Adrenal gland (tissue), 19 donors: ENCODE measurements around the gene FRMPD3. TPM values are rescaled to one million over a fixed set of nuclear protein-coding genes. Genes with fewer than 3 reads are reported as not detected.
A peak's percentile ranks its signal among the peaks of the same experiment; 100 is the strongest.

ENCODE experiments used
- DNase-seq, 7 donors: peaks; one replicate each; pipeline ENCODE4 v3.0.0-alpha.2; 2019 to 2020
- H3K27ac ChIP-seq, 5 donors: fragments of 200-600 bp; sonication (generic) in 4 of 5; 1 replicate in 3 of 5; 2 replicates in 2 of 5; pipeline versions ENCODE4 v1.5.1 to v1.8.0; 2016 to 2020; ENCODE audit warnings: mild to moderate bottlenecking in 1 of 5
- H3K27me3 ChIP-seq: fragments of 200-600 bp; 2 replicates; pipeline ENCODE4 v1.8.0; 2021
- H3K36me3 ChIP-seq, 2 donors: fragments of 200-600 bp; replicated peaks in 1 of 2; 1 replicate in 1 of 2; 2 replicates in 1 of 2; pipeline versions ENCODE4 v1.5.1 to v1.8.0; 2018 to 2022
- H3K4me1 ChIP-seq, 2 donors: fragments of 200-600 bp; replicated peaks in 1 of 2; 1 replicate in 1 of 2; 2 replicates in 1 of 2; pipeline versions ENCODE4 v1.5.1 to v1.8.0; 2018 to 2021
- H3K4me3 ChIP-seq, 4 donors: fragments of 200-600 bp; sonication (generic) in 3 of 4; one replicate each; pipeline ENCODE4 v1.5.1; 2016 to 2018
- H3K9me3 ChIP-seq, 3 donors: fragments of 200-600 bp; sonication (generic) in 1 of 3; replicated peaks in 1 of 3; 1 replicate in 2 of 3; 2 replicates in 1 of 3; pipeline versions ENCODE4 v1.5.1 to v1.8.0; 2016 to 2021
- POLR2A ChIP-seq, 2 donors: fragments of 450-650 bp; IDR thresholded peaks; one replicate each; pipeline ENCODE4 v1.6.1; 2017; ENCODE audit warnings: antibody characterized with exemption in 2 of 2, mild to moderate bottlenecking in 2 of 2, moderate library complexity in 1 of 2
- WGBS, 4 donors: extraction: QIAGEN DNeasy Blood & Tissue Kit in 2 of 4; methylation state at CpG; one replicate each; pipeline versions ENCODE4 v1.1.5 to v1.1.7; 2013 to 2017; 5-methylcytosine and 5-hydroxymethylcytosine counted together
- intact Hi-C, 2 donors: fragments of 100-400 bp; cut with DNase I; formaldehyde crosslinking; loops; one replicate each; pipeline versions ENCODE4 v1.14.1 to v1.15.0; 2022 to 2023
- long read RNA-seq, 10 donors: library from polyadenylated mRNA in 3 of 10; unstranded in 2 of 10; stranded (forward) in 1 of 10; transcript quantifications; one replicate each; pipeline ENCODE4 v2.0.0 and lab custom pipeline, GENCODE V29; 2021 to 2026
- polyA plus RNA-seq, 3 donors: library from polyadenylated mRNA; stranded (reverse); fragments of 200-250 nt in 2 of 3; fragments of 350-450 nt in 1 of 3; fragmentation: Illumina TruSeq in 1 of 3; extraction: RNeasy Lipid Tissue Mini Kit (QIAGEN cat#74804) in 1 of 3; gene quantifications; one replicate each; pipeline ENCODE4 v1.2.3, GENCODE V29; 2013 to 2014
- total RNA-seq, 9 donors: library from RNA; depleted of rRNA in 4 of 9; stranded (reverse); fragments of >200 nt in 4 of 9; fragments of 120-200 nt in 1 of 9; fragmentation: NEBNext Ultra II Directional in 1 of 9; extraction: Animal tissue kit (Norgen Biotek cat#: 25700) in 1 of 9; gene quantifications; one replicate each; pipeline versions ENCODE4 v1.1.0 to v1.2.4, GENCODE V29; 2013 to 2023
- TF ChIP-seq, protein P1 (sequence below), 6 experiments: fragments of 450-650 bp in 4 of 6; fragments of 200-600 bp in 2 of 6; sonication (generic) in 1 of 6; IDR thresholded peaks; 1 replicate in 5 of 6; 2 replicates in 1 of 6; pipeline versions ENCODE4 v1.5.1 to v1.8.0; 2016 to 2021; ENCODE audit warnings: antibody characterized with exemption in 6 of 6, mild to moderate bottlenecking in 2 of 6, moderate library complexity in 1 of 6
- donor health status: healthy with polysubstance abuse.
- donor health status: Bipolar disorder and iron deficiency.
- donor health status: DM: yes; HTN: yes; CAD: no.
- donor health status: DM: no; HTN: no; CAD: no.
- donor health status: DM: no; HTN: no; CAD: no.
- donor health status: DM: yes; HTN: yes; CAD: no.

Gene FRMPD3
- total RNA-seq, result under 1 TPM in 5 of 9 donors, not detected in 4; 0.03 to 0.69 (median 0.28) TPM
- under 1 TPM; 0.10 to 0.31 (median 0.16) TPM for polyA plus RNA-seq
- long read RNA-seq, donor 1, result 0 reads
- long read RNA-seq, donor 2, result 0 reads
- long read RNA-seq, donor 3, result 0 reads
- long read RNA-seq, donor 4, result 0 reads
- long read RNA-seq, donor 5, result 0 reads
- long read RNA-seq, donor 6, result 0 reads
- long read RNA-seq, donor 7, result 0 reads
- long read RNA-seq, donor 8, result 0 reads
- long read RNA-seq, donor 9, result 0 reads
- long read RNA-seq, donor 10, result 0 reads

DNA sequence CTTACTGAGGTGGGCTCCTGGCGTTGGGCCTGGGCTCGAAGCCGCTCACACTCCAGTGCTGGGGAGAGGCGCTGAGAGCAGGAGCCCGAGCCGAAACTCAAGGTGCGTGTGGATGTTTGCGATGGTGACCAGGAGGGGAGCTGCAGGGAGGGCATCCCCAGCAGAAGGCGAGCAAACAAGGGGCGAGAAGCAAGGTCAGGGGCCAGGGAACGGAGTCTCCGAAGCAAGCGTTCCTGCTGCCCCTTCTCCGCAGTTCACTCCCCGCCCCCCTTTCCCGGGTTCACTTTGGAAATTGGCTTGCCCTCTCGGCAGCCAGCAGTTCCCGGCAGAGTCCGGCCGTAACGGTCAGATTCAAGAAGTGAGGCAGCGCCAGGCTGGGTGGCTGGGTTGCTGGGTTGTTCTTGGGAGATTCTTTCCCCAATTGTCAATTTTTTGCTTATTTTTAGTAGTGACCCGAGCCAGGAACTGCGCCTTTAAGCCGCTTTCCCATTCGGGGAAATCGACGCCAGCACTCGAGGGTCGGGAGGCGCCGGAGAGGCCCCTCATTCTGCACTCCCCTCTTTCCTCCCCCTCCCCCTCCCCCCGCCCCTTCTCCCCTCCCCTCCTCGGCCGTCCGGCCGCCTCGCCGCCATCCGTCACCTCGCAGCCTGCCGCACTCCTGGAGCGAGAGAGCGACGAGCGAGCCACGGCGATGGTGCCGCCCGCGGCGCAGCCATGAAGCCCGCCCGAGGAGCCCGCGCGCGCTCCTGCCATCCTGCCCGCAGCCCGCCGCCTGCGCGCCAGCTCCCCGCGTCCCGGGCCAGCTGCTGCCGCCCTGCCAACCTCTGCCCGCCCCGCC lies at the start of gene FRMPD3:
Gene FRMPD3 (plus strand): TSS at position 655 of the 838 bp plus-strand sequence. CDS start 76,937 bp downstream, outside the sequence.
- intact Hi-C loops, result no loop called here
- Histone ChIP-seq H3K4me3 (peak within 1 kb of the TSS in 1 of 4 donors; percentile 41), H3K27me3 (peaks cover 64% of the 10 kb centered on the region), H3K9me3 (no peaks in the 10 kb centered on the region), H3K4me1 (no peaks in the 10 kb centered on the region), H3K36me3 (no peaks in the 10 kb centered on the region), H3K27ac (no peak within 1 kb of the TSS)
- 0 to 48% (median 13%) methylated on average over 1 to 67 of the region's 69 CpGs for WGBS, 4 donors
- peak in 2 of 7 donors; percentile 13 to 17 for DNase-seq
- TF ChIP-seq POLR2A (IDR thresholded peaks at IDR 0.05), result no peak
- TF ChIP-seq, protein P1, sequence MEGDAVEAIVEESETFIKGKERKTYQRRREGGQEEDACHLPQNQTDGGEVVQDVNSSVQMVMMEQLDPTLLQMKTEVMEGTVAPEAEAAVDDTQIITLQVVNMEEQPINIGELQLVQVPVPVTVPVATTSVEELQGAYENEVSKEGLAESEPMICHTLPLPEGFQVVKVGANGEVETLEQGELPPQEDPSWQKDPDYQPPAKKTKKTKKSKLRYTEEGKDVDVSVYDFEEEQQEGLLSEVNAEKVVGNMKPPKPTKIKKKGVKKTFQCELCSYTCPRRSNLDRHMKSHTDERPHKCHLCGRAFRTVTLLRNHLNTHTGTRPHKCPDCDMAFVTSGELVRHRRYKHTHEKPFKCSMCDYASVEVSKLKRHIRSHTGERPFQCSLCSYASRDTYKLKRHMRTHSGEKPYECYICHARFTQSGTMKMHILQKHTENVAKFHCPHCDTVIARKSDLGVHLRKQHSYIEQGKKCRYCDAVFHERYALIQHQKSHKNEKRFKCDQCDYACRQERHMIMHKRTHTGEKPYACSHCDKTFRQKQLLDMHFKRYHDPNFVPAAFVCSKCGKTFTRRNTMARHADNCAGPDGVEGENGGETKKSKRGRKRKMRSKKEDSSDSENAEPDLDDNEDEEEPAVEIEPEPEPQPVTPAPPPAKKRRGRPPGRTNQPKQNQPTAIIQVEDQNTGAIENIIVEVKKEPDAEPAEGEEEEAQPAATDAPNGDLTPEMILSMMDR (IDR thresholded peaks at IDR 0.05), result no peak

DNA sequence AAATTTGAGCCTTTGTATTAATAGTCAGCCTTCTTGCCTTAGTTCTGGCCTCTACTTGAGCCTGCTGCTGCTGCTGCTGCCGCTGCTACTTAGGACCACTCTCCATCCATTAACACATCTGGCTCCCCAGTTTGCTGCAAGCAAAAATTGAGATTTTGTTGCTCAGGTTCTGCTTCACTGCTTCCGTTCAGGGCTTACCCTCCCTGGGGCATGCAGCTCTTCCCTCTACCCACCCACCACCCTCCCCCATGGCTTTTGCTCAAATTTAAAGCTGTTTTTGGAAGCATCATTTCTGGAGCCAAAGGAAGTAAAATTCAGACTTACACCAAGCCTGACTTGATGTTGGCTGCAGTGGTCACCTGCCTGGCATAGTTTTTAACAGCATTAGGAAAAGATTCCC lies 28.9 kb upstream of the FRMPD3 start:
- H3K27me3 ChIP-seq, result peaks cover 35% of the 10 kb centered on the region
- 50 to 72% (median 60%) methylated on average over 2 of the region's 2 CpGs for WGBS, 4 donors
- no peak for DNase-seq
- H3K36me3 ChIP-seq, result no peaks in the 10 kb centered on the region
- no peak overlapping the region for H3K27ac ChIP-seq
- H3K4me3 ChIP-seq, result no peak overlapping the region
- TF ChIP-seq, protein P1 (IDR thresholded peaks at IDR 0.05), result no peak
- no peak for TF ChIP-seq POLR2A (IDR thresholded peaks at IDR 0.05)
- no peaks in the 10 kb centered on the region for H3K9me3 ChIP-seq
- intact Hi-C loops, result no loop called here
- H3K4me1 ChIP-seq, result no peaks in the 10 kb centered on the region

DNA sequence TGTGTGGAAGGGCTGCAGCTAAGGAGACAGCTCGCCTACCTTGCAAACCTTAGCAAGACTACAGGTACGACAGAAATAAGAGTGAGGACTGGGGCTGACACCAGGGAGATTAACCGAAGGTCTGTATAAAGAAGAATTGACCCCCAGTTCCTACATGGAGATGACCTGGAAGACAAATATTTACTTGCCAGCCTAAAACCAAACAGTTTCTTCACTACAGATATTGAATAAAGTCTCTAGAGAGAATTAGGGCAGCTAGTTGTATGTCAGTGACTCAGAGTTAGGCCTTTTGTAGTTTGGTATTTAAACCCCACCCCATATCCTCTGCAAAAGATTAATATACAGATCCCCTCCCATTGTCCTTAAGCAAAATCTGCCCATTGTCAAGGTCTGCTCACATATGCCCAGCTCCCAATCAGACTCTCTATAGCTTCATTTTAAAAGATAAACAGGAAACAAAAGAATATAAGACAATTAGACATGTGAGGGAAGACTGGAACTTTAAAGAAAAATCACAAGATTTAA lies 28.1 kb upstream of the FRMPD3 start:
- 59 to 72% (median 68%) methylated on average over 3 of the region's 3 CpGs for WGBS, 4 donors
- H3K9me3 ChIP-seq, result no peaks in the 10 kb centered on the region
- no peak overlapping the region for H3K4me3 ChIP-seq
- TF ChIP-seq, protein P1 (IDR thresholded peaks at IDR 0.05), result no peak
- no peak for TF ChIP-seq POLR2A (IDR thresholded peaks at IDR 0.05)
- no peaks in the 10 kb centered on the region for H3K36me3 ChIP-seq
- no peak for DNase-seq
- no peak overlapping the region for H3K27ac ChIP-seq
- H3K27me3 ChIP-seq, result peaks cover 32% of the 10 kb centered on the region
- no peaks in the 10 kb centered on the region for H3K4me1 ChIP-seq
- intact Hi-C loops, result no loop called here

DNA sequence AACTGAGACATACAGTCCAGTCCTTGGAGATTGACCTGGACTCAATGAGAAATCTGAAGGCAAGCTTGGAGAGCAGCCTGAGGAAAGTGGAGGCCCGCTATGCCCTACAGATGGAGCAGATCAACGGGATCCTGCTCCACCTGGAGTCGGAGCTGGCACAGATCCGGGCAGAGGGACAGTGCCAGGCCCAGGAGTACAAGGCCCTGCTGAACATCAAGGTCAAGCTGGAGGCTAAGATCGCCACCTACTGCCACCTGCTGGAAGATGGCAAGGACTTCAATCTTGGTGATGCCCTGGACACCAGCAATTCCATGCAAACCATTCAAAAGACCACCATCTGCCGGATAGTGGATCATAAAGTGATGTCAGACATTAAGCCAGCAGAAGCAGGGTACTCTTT lies 20.4 kb upstream of the FRMPD3 start:
- no peaks in the 10 kb centered on the region for H3K36me3 ChIP-seq
- H3K27ac ChIP-seq, result no peak overlapping the region
- TF ChIP-seq POLR2A (IDR thresholded peaks at IDR 0.05), result no peak
- TF ChIP-seq, protein P1 (IDR thresholded peaks at IDR 0.05), result peak in 4 of 6 experiments; percentile 19 to 42 (median 33)
- DNase-seq, result peak in 5 of 7 donors; percentile 28 to 52 (median 33)
- intact Hi-C loops, result no loop called here
- no peaks in the 10 kb centered on the region for H3K4me1 ChIP-seq
- H3K27me3 ChIP-seq, result peaks cover 6% of the 10 kb centered on the region
- no peak overlapping the region for H3K4me3 ChIP-seq
- WGBS, 4 donors, result 37 to 56% (median 42%) methylated on average over 1 to 6 of the region's 6 CpGs
- no peaks in the 10 kb centered on the region for H3K9me3 ChIP-seq
